B cell (primary cell): Measurements from ENCODE around the gene ANKRD11. TPM values are rescaled to one million over a fixed set of nuclear protein-coding genes. Genes with fewer than 3 reads are reported as not detected.

ENCODE experiments used
- ATAC-seq: fragments of 200-7000 bp; cut with Tn5 transposase; one replicate; pipeline ENCODE4 v1.10.0; 2021; ENCODE audit warnings: low read depth, mild to moderate bottlenecking, moderate number of reproducible peaks, moderate library complexity
- CTCF ChIA-PET: fragments of 350-600 bp; sonication (Branson Sonifier 250); formaldehyde crosslinking; loops from one replicate; lab custom pipeline; 2021; ENCODE audit warnings: antibody characterized with exemption, inconsistent platforms; lab: Charles Lee
- POLR2A ChIA-PET: fragments of 350-600 bp; sonication (Branson Sonifier 250); formaldehyde crosslinking; loops from one replicate; lab custom pipeline; 2021; ENCODE audit warnings: antibody characterized with exemption; lab: Charles Lee
- DNase-seq: peaks from one replicate; pipeline ENCODE4 v3.0.0; 2013
- H2AFZ ChIP-seq: 2 replicates; pipeline ENCODE4 v1.6.1; 2012; ENCODE audit warnings: mild to moderate bottlenecking, low read depth, low read length; ENCODE audit not compliant: insufficient read depth, poor library complexity, severe bottlenecking
- H3K27ac ChIP-seq, 2 donors: 1 replicate in 1 of 2; 2 replicates in 1 of 2; pipeline ENCODE4 v1.5.1; 2012 to 2013; ENCODE audit warnings: low read length in 2 of 2, mild to moderate bottlenecking in 2 of 2, moderate library complexity in 1 of 2
- H3K27me3 ChIP-seq, 4 experiments: fragments of 200-600 bp in 1 of 4; sonication (generic) in 1 of 4; replicated peaks in 1 of 4; 1 replicate in 2 of 4; 2 replicates in 2 of 4; pipeline versions ENCODE4 v1.6.1 to v1.7.0; 2013 to 2016; ENCODE audit warnings: low read length in 3 of 4, mild to moderate bottlenecking in 2 of 4, mixed read lengths in 1 of 4, moderate library complexity in 1 of 4; ENCODE audit not compliant: insufficient read depth in 4 of 4, control insufficient read depth in 3 of 4; ENCODE audit errors: control extremely low read depth in 1 of 4
- H3K36me3 ChIP-seq, 2 experiments: replicated peaks in 1 of 2; 1 replicate in 1 of 2; 2 replicates in 1 of 2; pipeline versions ENCODE4 v1.6.1 to v1.7.1; 2013; ENCODE audit warnings: low read length in 1 of 2; ENCODE audit not compliant: insufficient read depth in 2 of 2, control insufficient read depth in 1 of 2; ENCODE audit errors: control extremely low read depth in 1 of 2, extremely low read depth in 1 of 2
- H3K4me1 ChIP-seq, 2 donors: fragments of 200-600 bp in 1 of 2; sonication (generic) in 1 of 2; 1 replicate in 1 of 2; 2 replicates in 1 of 2; pipeline versions ENCODE4 v1.5.1 to v1.6.1; 2013 to 2017; ENCODE audit warnings: low read length in 2 of 2; ENCODE audit not compliant: control insufficient read depth in 2 of 2, insufficient read depth in 2 of 2
- H3K4me2 ChIP-seq: replicated peaks from 2 replicates; pipeline ENCODE3; 2012; ENCODE audit warnings: mild to moderate bottlenecking, low read depth, low read length; ENCODE audit not compliant: poor library complexity, severe bottlenecking
- H3K4me3 ChIP-seq, 5 experiments: fragments of 200-600 bp in 1 of 5; sonication (generic) in 1 of 5; 1 replicate in 3 of 5; 2 replicates in 2 of 5; pipeline versions ENCODE4 v1.5.1 to v1.7.0; 2011 to 2016; ENCODE audit warnings: low read length in 4 of 5, mild to moderate bottlenecking in 4 of 5, low read depth in 2 of 5, control low read depth in 1 of 5, moderate library complexity in 1 of 5; ENCODE audit not compliant: insufficient read depth in 1 of 5; ENCODE audit errors: control extremely low read depth in 1 of 5, extremely low read depth in 1 of 5
- H3K79me2 ChIP-seq: fragments of 200-600 bp; sonication (generic); one replicate; pipeline ENCODE4 v1.6.0; 2016; ENCODE audit warnings: low read length; ENCODE audit not compliant: control insufficient read depth, insufficient read depth
- H3K9ac ChIP-seq: fragments of 200-600 bp; sonication (generic); 2 replicates; pipeline ENCODE4 v1.6.1; 2017; ENCODE audit warnings: mild to moderate bottlenecking, low read length, moderate library complexity
- H3K9me3 ChIP-seq, 3 donors: one replicate each; pipeline versions ENCODE4 v1.6.1 to v1.7.1; 2013; ENCODE audit warnings: low read length in 2 of 3; ENCODE audit not compliant: control insufficient read depth in 2 of 3, insufficient read depth in 1 of 3; ENCODE audit errors: control extremely low read depth in 1 of 3
- H4K20me1 ChIP-seq: 2 replicates; pipeline ENCODE4 v1.6.0; 2012; ENCODE audit warnings: mild to moderate bottlenecking, low read length; ENCODE audit not compliant: insufficient read depth, control insufficient read depth, poor library complexity, severe bottlenecking
- H3K27ac Mint-ChIP-seq: one replicate; pipeline ENCODE4 v1.8.0; 2021; ENCODE audit warnings: mixed read lengths
- H3K27me3 Mint-ChIP-seq: one replicate; pipeline ENCODE4 v1.8.0; 2021; ENCODE audit warnings: mixed read lengths
- H3K4me1 Mint-ChIP-seq: one replicate; pipeline ENCODE4 v1.8.0; 2021; ENCODE audit warnings: mixed read lengths
- H3K4me3 Mint-ChIP-seq: one replicate; pipeline ENCODE4 v1.8.0; 2021; ENCODE audit warnings: mixed read lengths
- H3K9me3 Mint-ChIP-seq: one replicate; pipeline ENCODE4 v1.8.0; 2022; ENCODE audit warnings: mixed read lengths; ENCODE audit not compliant: insufficient read depth
- CTCF ChIP-seq: fragments of 200-600 bp; IDR thresholded peaks from one replicate; pipeline ENCODE4 v1.8.0; 2022; ENCODE audit warnings: antibody characterized with exemption, mild to moderate bottlenecking
- EZH2 ChIP-seq: IDR thresholded peaks from 2 replicates; pipeline ENCODE4 v1.6.1; 2012; ENCODE audit warnings: borderline replicate concordance, low read depth, mild to moderate bottlenecking, moderate library complexity, low read length; ENCODE audit not compliant: insufficient read depth, poor library complexity, severe bottlenecking
- WGBS: methylation state at CpG from one replicate; pipeline ENCODE4 v1.1.5; 2013; ENCODE audit warnings: missing lambda C conversion rate; ENCODE audit not compliant: insufficient coverage; 5-methylcytosine and 5-hydroxymethylcytosine counted together
- intact Hi-C: fragments of 100-400 bp; cut with micrococcal nuclease; formaldehyde crosslinking; loops from one replicate; pipeline ENCODE4 v1.10.0; 2022
- polyA plus RNA-seq: library from polyadenylated mRNA; depleted of rRNA; stranded (reverse); fragments of >200 nt; gene quantifications from 2 replicates; pipeline ENCODE4 v1.2.3, GENCODE V29; 2012
- total RNA-seq, 2 donors: library from RNA; stranded (reverse); fragments of 120-200 nt in 1 of 2; gene quantifications; 1 replicate in 1 of 2; 2 replicates in 1 of 2; pipeline versions ENCODE4 v1.2.3 to v1.2.4, GENCODE V29; 2013 to 2022

The ANKRD11 gene
- total and polyA plus RNA-seq, 2 donors (not counting 1 experiment from before 2014, with no cell fraction given), result 67.9 to 314 TPM

- Histone ChIP-seq H3K9ac (peak overlapping the region; percentile 30), H3K4me1 (peaks cover 81 to 85% of the 10 kb centered on the region in 2 donors), H3K36me3 (peaks cover 0 to 5% of the 10 kb centered on the region in 2 experiments), H4K20me1 (peaks cover 83% of the 10 kb centered on the region), H3K4me2 (peak overlapping the region; percentile 73), H3K27me3 (no peaks in the 10 kb centered on the region), H3K9me3 (no peaks in the 10 kb centered on the region), H3K27ac (peak overlapping the region in 1 of 2 donors; percentile 3), H2AFZ (no peak overlapping the region), H3K79me2 (peaks cover 98% of the 10 kb centered on the region), H3K4me3 (peak overlapping the region in 2 of 5 experiments; percentile 23 to 30)
- Mint-ChIP-seq H3K27me3 (no peaks in the 10 kb centered on the region), H3K27ac (peak overlapping the region; percentile 68), H3K9me3 (no peaks in the 10 kb centered on the region), H3K4me3 (peak overlapping the region; percentile 75), H3K4me1 (peaks cover 85% of the 10 kb centered on the region)
- ATAC-seq, result no peak
- ChIA-PET CTCF (interaction anchor here (0.9 to 2.4 kb wide), 5 partner anchors 17 to 147 kb away, joined by 3 to 10 read pairs (median 3); no protein-coding TSS in a partner anchor), POLR2A (interaction anchor here (0.5 to 0.6 kb wide), 2 partner anchors 87 to 277 kb away, joined by 3 to 5 read pairs; no protein-coding TSS in a partner anchor)
- WGBS, result no CpG with 5 or more reads among the region's 5 CpGs
- TF ChIP-seq EZH2 (no peak), CTCF (no peak)
- intact Hi-C loops, result loop anchor here (1.0 to 5.0 kb wide), 2 partner anchors 8 to 47 kb away; no protein-coding TSS in a partner anchor
- DNase-seq, result peak; percentile 50
Measured at GRCh38 chr16:89484041-89484501, 6.3 kb downstream of the ANKRD11 start.

- WGBS, result 94% methylated on average over 2 of the region's 5 CpGs
- Histone ChIP-seq H3K9ac (no peak overlapping the region), H3K4me2 (peak overlapping the region; percentile 73), H3K79me2 (peaks cover 100% of the 10 kb centered on the region), H3K4me3 (no peak overlapping the region), H3K27me3 (no peaks in the 10 kb centered on the region), H4K20me1 (peaks cover 86% of the 10 kb centered on the region), H3K27ac (no peak overlapping the region), H3K9me3 (no peaks in the 10 kb centered on the region), H3K4me1 (peaks cover 84 to 86% of the 10 kb centered on the region in 2 donors), H3K36me3 (peaks cover 0 to 5% of the 10 kb centered on the region in 2 experiments), H2AFZ (no peak overlapping the region)
- DNase-seq (no peak), ATAC-seq (no peak)
- TF ChIP-seq CTCF, result no peak
- no peak for TF ChIP-seq EZH2
- Mint-ChIP-seq H3K4me3 (peak overlapping the region; percentile 67), H3K27ac (peak overlapping the region; percentile 26), H3K4me1 (peaks cover 85% of the 10 kb centered on the region), H3K27me3 (no peaks in the 10 kb centered on the region), H3K9me3 (no peaks in the 10 kb centered on the region)
- intact Hi-C loops, result loop anchor here (5.0 kb wide), 1 partner anchor 46 kb away; no protein-coding TSS in a partner anchor
- ChIA-PET POLR2A (interaction anchor here (0.6 kb wide), 1 partner anchor 153 kb away, joined by 3 read pairs; no protein-coding TSS in a partner anchor), CTCF (no interaction called here)
Measured at GRCh38 chr16:89482817-89483205, 7.5 kb downstream of the ANKRD11 start.
